GM18873 (cell line): ENCODE data around the gene KANK4.
"Not testable (repeated sequence)": the region's sequence is repeated elsewhere in the genome, so short reads cannot be mapped to it uniquely, and the experiment has no call there.

ENCODE experiments used
- ATAC-seq: cut with Tn5 transposase; IDR thresholded peaks from one replicate; pipeline ENCODE4 v1.9.1; 2021; ENCODE audit warnings: mild to moderate bottlenecking, moderate library complexity, moderate number of reproducible peaks; ENCODE audit not compliant: unreplicated experiment, low FRiP score

The KANK4 gene

DNA sequence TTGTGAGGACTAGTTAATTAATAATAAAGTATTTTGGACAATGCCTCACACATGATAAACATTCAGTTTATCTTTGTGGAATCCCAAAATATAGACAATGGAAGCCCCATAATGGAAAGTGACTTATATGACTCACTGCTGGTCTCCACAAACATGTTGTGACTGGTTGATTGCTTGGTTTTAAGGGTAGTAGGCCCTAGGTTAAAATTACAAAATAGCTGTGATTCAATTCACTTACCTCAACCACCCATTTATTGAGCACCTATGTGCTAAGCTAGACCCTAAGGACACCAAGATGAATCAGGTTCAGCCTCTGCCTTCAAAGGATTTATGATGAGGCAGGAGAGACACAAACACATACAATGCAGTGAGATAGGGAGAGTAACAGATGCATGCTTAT is 42.4 kb downstream of the KANK4 start:
- ATAC-seq, result no peak

DNA sequence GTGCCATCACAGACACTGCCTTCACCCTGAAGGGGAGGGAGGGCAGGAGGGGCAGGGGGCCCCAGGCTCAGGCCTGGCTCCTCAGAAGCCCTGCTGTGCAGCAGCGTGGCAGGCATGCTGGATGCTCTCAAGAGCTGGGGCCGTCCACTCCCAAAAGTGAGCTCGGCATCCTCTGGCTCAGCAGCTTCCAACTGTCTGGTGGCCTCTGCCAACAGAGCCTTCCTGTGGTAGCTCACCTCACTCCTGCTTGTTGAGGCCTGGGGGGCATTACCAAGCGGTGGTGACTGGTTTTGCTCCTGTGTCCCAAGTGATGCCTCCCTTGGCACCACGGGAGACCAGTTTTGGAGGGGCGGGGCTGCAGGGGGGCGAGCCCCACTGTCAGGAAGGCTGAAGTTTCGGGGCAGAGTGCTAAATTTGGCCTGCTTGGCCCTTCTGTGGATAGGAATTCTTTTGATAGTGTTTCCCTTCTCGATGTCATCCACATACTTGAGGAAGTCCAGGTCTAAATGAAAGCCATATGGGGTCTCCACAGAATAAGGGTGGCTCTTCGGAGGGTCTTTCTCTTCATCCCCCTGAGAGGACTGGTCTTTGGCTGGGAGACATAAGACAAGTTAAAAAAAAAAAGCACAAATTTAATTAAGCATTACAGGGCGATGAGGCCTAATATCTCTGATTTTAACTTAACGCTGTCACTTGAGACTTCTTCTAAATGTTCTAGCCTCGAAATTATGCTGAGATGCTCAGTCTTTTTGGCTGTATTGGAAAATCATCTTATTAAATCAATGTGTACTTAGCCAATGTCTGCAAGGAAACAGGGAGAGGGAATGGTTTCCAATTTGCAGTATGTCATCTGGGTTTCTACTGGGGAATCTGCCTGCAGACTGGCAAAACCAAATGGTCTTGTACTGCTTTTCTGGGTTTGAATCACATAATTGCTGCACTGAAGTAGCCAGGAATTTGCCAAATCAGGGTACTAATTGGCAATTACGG is 44.4 kb downstream of the KANK4 start:
- ATAC-seq, result no peak

DNA sequence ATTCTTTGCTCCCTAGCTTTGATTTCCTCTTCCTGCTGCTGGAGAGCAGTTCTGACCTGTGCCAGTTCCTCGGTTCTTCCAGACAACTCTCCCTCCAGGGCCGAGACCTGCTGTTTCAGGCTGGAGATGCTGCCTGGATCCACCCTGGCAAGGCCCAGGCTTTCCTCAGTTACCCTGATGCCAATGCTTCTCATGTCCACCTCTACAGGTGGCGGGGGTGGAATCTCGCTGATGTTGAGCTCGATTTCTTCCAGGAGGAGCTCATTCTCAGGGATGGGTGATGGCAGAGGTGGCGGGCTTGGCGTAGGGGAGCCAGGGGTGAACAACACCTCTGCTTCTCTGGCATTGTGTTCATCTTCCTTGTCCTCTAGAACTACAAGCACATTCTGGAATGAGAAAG is 45.3 kb downstream of the KANK4 start:
- no peak for ATAC-seq

DNA sequence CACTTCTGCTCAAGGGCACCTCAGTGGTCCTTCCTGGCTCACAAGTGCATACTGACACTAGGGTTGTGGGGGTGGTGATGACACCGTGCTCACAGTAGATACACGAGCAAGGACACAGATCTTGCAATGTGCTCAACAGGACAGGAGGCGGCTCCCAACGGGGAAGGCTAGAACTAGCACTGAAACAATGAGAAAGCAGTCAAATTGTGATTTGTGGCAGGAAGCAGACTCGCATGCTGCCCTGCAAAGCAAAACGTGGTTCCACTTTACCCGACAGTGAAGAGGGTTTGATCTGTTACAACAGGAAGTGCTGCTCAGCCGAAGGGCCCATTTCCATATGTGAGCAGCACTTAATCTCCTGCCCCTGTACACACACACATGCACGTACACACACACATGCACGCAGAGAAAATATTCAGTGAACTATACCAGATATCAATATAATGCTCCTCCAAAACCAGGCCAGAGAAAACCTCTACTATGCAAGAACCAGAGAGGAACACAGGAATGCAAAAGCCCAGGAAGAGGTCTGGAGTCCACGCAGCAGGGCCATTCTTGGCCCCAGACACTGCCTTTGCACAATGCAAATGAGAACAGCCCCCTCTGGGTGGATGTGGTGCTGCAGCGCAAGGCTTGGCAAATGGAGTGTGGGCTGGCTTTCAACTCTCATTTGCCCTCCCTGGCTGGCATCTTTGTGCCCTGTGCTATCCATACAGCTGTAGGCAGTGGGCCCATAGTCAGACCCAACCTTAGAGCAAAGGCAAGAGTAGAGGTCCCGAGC is 47.1 kb downstream of the KANK4 start:
- peak; percentile 94 for ATAC-seq

DNA sequence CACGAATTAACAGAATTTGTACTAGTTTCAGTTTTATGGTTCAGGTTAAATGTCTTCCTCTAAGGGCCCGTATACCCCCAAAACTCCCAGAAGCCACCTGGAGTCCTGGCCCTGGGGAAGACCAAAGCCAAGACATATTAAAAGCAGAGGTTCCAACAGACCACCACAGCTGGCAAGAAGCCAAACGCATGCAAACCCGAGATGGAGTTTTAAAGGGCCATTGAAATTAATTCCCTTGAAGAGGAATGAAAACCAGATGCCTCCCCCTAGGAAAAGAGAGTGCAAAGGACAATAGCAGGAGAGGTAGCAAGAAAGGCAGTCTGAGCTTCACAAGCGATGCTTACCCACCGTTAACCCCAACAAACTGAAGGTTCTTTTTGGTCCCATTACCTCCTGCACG is 48.1 kb downstream of the KANK4 start:
- ATAC-seq, result no peak

DNA sequence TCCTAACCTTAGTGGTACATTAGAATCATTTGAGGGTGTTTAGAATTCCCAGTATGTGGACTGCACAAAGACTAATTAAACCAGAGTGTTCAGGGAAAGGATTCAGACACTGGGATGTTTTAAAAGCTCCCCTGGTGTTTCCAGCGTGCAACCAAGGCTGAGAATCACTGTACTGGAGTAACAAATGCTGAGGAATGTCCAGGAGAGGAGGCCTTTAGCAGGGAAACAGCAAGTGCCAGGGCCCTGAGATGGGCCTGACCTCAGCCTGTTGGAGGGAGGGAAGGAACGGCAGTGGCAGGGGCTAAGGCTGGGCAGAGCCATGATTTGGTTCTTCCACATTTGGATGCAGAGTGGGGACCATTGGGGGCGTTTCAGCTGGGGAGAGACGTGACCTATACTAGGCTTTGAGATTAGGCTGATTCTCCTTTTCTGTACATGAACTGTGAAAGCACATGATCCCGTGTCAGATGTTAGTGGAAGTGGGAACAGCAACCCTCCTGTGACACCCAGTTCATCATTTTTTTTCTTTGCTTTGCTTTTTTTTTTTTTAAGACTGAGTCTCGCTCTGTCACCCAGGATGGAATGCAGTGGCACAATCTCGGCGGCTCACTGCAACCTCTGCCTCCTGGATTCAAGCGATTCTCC is 49.3 kb downstream of the KANK4 start:
- no peak for ATAC-seq

DNA sequence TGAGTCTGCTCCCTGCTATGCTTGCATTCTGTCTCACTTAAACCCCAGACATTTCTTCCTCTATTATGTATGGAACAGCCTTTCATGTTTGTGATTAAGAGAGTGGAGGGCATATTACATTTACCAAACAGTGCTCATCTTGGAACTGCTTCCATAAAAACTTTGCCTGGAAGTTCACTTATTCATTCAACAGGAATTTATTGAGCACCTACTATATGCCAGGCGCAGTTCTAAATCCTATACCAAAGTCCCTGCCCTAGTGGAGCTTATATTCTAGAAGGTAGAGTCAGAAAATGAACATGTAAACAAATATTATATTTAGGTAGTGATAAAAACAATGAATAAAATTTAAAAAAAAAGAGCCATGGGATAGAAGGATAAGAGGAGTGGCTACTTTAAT is 49.8 kb downstream of the KANK4 start:
- ATAC-seq, result no peak

DNA sequence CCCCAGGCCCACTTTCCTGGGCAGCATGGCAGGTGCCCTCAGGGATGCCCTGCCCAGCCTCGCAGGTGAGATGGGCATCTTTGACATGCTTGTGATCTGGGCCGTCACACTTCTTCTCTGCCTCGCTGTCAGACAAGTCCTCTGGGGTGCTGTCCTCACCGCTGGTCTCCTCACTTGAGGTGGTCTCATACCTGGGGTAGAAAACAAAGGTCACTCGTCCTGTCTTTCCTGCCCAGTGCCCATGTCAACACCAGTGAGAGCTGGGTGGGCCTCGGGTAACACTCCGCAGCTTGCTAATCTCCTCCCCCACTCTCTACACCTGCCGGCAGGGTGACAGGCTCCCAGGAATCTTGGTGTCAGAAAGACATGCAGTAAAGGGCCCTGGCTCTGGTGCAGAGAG is 50.9 kb downstream of the KANK4 start:
- ATAC-seq, result no peak

DNA sequence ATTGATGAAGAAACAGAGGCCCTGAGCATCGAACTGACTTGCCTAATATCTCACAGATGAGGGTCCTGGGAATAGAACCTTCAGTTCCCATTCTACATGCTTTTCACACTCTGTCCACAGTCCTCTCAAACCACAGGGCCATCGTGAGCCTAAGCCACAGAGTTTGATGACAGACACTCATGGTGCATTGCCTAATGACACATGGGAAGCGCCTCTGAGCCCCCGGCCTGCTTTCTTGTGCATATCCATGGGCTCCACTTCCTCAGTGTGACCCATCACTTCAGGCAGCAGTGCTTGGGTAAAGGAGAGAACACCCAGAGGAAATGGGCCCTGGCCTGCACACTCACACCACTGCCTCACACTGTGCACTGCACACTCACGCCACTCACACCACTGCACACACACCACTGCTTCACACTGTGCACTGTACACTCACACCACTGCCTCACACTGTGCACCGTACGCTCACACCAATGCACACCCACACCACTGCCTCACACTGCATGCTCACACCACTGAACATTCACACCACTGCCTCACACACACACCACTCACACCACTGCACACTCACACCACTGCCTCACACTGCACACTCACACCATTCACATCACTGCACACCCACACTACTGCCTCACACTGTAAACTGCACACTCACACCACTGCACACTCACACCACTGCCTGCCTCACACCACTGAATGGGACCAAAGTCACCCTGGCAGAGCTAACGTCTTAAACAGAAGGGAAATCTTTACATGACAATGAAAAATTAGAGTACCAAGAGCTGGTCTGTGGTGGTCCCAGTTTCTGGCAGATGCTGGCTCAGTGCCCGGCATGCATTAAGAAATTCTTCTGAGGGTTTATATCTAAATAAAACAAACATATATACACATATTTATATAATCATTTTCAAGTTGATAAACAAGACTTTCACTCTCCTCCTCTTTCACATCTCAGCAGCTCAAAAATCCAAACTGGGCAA is 53.0 kb downstream of the KANK4 start:
- ATAC-seq, result no peak

DNA sequence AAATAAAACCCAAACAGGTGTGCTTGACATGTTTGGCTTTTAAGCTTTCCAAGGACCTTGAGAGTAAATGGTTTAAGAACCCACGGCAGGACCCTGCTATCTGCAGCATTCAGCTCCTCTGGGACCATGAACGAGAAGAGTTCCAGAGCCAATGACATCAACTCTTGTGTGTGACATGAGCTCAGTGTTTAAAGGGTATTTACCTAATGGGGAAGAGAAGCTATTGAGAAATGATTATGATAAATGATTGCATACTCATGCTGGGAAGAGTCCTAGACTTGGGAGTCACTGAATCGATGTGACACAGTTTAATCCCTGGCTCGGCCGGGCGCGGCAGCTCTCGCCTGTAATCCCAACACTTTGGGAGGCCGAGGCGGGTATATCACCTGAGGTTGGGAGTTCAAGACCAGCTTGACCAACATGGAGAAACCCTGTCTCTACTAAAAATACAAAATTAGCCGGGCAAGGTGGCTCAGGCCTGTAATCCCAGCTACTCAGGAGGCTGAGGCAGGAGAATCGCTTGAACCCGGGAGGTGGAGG is 55.4 kb downstream of the KANK4 start:
- ATAC-seq, result no peak

DNA sequence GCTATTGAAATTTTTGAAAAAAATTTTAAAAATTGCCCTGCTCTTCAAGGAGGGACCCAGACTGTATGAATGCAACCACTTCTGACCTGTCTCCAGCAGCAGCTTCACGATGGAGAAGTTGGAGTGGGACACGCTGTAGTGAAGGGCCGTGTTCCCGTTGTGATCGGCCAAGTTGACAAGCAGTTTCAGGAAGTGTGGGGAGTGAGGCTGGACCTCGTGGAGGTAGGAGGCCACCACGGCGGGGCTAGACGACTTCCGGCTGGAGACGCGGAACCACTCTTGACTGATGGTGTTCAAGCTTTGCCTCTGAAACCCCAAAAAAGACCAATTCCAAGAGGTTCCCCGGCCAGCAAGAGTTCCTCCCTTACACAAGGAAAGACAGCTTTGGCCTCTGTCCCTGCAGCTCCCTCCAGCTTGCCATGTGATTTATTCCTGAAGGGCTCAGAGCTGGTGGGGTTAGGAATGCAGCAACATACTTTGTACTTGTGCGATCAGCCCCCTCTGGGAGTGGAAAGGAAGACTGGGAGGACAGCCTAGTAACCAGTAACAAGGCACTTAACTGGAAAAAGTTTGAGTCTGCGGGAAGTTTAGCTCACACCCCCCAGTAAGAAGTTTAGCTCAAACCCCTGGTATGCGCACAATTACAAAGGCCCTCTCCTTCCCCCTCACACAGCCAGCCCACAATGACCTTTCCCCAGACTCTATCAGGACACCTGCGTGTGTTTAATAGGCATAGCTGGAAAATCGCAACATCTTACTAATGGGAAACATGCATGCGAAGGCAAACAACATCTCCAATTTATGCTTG is 56.0 kb downstream of the KANK4 start:
- no peak for ATAC-seq

DNA sequence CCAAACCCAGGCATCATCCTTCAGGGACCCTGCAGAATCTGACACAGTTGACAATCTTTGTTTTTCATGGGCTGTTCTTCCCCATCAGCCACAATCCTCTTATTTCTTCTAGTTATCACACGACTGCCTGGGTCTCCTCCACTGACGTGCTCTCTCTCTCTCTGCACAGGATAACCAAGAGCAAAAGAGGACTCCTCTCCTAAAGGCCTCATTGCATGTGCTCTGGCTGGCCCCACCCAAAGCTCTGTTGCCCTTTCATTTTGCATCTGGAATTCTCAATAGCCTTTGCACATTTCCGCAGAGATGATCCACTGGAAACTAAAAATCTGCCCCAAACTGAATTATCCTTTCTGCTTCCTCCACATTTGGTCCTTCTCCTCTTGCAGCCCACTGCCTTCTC is 58.5 kb downstream of the KANK4 start:
- ATAC-seq, result no peak

DNA sequence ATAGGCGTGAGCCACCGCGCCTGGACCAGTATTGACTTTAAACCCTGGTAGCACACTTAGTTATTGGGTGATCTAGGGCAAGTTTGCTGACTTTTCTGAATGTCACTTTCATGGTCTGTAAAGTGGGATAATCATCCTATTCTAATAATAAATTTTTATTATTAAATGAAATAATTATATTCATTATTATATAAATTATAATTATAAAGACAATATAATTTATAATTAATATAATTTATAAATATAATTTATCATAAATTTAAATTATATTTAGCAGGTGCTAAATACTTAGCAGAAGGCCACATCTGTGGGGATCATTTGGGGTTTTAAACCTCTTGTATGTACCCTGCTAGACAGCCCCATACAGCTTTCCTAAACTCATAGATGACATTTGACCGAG is 59.7 kb downstream of the KANK4 start:
- no peak for ATAC-seq

DNA sequence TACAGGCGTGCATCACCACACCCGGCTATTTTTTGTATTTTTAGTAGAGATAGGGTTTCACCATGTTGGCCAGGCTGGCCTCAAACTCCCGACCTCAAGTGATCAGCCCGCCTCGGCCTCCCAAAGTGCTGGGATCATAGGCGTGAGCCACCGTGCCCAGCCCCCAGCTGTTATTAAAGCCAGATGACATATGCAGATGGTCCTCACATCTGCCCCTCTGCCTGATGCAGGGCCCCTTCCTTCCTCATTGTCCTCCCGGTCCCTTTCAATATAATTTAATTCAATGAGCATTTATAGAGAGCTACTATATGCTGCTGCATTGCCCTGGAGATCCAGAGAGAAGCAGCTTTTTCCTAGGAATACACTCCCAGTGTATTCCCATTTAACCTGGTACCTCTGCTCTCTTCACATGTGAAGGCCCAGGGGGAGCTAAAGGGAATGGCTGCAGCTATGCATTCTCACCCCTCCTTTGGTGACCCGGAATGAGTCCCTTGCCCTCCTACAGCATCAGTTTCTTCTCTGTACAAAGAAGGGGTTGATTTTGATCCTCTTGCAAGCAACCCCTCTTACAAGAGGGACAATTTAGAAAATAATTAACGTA is 69.0 kb downstream of the KANK4 start:
- ATAC-seq, result no peak

DNA sequence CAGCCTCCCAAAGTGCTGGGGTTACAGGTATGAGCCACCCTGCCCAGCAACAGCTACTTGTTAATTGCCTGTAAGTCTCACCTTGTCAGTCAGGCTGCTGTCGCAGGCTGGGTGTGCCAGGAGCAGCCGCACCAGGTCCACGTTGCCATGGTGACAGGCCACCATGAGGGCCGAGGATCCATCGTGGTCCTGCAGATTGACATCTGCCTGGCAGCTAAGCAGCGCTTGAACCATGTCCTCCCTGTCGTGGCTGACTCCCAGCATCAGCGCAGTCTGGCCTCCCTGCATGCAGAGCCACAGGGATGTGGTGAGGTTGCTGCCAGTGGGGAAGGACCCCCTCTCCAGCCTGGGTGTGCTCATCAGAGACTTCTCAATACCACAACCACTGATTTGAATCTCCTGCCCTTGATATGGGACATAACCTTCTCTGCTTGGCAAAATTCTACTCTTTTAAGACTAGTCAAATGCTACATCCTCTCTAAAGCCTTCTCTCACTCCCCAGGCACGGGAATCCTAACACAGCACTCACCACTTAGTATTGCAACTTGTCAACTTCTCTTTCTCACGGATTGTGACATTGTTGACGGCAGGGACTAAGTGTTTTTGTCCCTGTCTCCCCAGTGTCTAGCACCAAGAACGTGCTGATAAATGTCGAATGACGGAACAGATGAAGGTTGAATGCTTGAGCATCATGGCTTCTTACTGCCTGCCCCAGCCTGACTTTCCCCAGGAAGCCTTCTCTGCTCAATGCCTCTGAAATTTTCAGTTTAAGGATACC is 71.7 kb downstream of the KANK4 start:
- no peak for ATAC-seq

DNA sequence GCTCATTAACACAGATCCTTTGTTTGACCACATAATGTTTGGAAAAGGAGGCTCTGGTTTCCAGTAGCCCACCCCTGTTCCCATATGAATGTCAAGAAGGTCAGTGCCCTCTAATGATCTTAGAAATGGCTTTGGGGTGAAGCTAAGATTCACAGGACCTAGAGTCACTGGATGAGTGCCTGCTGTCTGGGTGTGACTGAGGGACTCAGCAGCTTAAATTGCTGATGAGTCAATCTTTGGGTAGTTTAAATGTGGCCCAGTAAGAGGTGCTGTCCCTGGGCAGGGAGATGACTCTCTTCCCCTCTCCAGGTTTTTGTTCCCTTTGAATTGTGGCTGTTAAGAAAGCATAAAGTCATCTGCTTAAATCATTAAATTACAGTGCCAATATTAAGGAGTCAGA is 74.0 kb downstream of the KANK4 start:
- no peak for ATAC-seq

DNA sequence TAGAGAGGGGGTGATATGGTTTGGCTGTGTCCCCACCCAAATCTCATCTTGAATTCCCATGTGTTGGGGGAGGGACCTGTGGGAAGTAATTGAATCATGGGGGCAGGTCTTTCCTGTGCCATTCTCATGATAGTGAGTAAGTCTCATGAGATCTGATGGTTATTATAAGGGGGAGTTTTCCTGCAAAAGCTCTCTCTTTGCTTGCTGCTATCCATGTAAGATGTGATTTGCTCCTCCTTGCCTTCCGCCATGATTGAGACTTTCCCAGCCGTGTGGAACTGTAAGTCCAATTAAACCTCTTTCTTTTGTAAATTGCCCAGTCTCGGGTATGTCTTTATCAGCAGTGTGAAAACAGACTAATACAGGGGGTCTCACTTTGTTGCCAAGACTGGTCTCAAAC is 74.9 kb downstream of the KANK4 start:
- ATAC-seq, result not testable (repeated sequence)
